ENCODE results near the gene KRT26. TPM values are rescaled to one million over a fixed set of nuclear protein-coding genes. Genes with fewer than 3 reads are reported as not detected.
A peak's percentile ranks its signal among the peaks of the same experiment; 100 is the strongest.

The KRT26 gene
- total and polyA plus RNA-seq, 2 of the 8 experiments (the other 6 are each of a cell fraction or from before 2014, with no cell fraction given), result not detected

- TF ChIP-seq KDM1A (IDR thresholded peaks at IDR 0.05; ENCODE audit: borderline replicate concordance, low read length), result no peak
- TF ChIP-seq TAF1 (IDR thresholded peaks at IDR 0.05; ENCODE audit: low read depth, low read length), result 0 out of 2 replicates have a peak, but pooled peaks have one; percentile 41
- no peak for TF ChIP-seq POLR2AphosphoS5 (IDR thresholded peaks at IDR 0.05; ENCODE audit: low read depth, low read length)
- TF ChIP-seq KDM4A (IDR thresholded peaks at IDR 0.05; ENCODE audit: low read depth, low read length, severe bottlenecking), result peak; percentile 40
Measured at GRCh38 chr17:40818733-40819527, 46.9 kb upstream of the KRT26 start (continued).
